HG03064 (cell line): ENCODE results near the gene RPS25.
A peak's percentile ranks its signal among the peaks of the same experiment; 100 is the strongest.
"Not testable (repeated sequence)": the region's sequence is repeated elsewhere in the genome, so short reads cannot be mapped to it uniquely, and the experiment has no call there.

Experiments
- ATAC-seq: cut with Tn5 transposase; IDR thresholded peaks from one replicate; pipeline ENCODE4 v1.9.1; 2021; ENCODE audit warnings: low read depth; ENCODE audit not compliant: unreplicated experiment

Gene RPS25

DNA sequence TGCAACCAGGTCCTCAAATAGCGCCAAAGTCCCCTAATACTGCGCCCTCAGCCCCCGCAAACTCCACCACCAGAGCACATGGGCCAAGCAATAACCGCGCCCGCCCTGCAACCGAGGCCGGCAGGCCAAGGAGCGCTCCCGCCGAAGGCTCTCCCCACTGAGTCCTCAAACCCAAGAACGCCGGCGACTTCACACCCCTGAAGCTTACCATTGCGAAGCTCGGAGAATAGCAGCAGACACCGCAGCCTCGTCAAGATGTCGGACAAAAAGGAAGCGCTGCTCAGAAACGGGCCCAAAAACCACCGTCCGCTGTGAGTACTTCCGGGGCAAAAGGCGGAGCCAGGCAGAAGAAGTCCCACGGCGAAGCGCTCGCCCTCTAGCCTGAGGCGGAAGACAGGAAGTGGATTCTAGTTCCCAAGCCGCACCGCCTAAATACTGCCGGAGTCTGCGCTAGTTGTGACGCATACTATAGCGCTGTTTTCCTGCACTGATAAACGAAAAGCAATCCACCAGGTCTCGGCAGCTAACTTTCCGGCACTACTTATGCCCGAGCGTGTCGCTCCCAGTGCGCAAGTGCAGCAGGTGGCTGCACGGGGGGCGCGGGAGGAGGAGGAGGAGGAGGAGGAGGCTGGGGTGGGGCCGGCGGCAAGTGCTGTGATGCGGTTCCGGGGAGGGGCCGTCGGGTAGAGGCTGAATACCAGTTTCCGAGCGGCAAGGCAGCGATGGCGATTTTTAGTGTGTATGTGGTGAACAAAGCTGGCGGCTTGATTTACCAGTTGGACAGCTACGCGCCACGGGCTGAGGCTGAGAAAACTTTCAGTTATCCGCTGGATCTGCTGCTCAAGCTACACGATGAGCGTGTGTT is at the start of gene RPS25, which contains the start of gene TRAPPC4:
Gene RPS25, minus strand, starts transcription at position 270 of the 865 bp plus-strand sequence. Its CDS starts 59 bp downstream, at position 211.
Gene TRAPPC4, plus strand, starts transcription at position 693 of the 865 bp plus-strand sequence. Its CDS starts 30 bp downstream, at position 723.
- ATAC-seq = peak; percentile 81

DNA sequence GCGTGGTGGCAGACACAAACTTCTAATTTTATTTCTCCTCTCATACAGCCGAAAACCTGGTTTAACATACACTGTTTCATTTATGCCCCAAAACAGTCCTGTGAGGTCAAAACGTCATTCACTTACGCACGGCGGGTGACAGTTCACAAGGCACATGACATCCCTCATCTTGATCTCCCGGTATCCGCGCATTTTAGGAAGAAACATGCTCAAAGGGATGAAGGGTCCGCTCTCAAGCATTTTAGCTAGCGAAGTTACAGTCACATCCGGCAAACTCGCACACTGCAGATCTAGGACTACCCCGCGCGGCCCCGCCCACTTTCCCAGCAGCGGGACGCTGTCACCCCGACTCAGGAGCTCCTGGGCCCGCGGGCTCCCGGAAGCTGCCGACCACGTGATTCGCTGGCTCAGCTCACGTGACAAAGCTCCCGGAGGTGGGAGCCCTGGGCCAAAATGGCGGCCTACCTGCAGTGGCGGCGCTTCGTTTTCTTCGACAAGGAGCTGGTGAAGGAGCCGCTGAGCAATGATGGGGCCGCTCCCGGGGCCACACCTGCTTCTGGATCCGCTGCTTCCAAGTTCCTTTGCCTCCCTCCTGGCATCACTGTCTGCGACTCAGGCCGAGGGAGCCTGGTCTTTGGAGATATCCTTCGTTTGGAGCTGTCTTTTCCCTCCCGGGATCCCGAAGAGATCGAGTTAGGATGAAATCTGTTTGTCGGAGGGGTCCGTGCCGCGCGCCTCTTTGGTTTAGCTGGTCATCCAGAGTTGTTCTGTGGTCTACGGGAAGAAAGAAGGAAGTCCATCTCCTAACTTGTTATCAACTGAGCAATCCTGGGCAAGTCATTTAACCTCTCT is 49.5 kb upstream of the RPS25 start, which contains the start of gene VPS11:
Gene VPS11, plus strand, starts transcription at position 448 of the 852 bp plus-strand sequence. Its CDS starts 6 bp downstream, at position 454.
- peak; percentile 80 for ATAC-seq

DNA sequence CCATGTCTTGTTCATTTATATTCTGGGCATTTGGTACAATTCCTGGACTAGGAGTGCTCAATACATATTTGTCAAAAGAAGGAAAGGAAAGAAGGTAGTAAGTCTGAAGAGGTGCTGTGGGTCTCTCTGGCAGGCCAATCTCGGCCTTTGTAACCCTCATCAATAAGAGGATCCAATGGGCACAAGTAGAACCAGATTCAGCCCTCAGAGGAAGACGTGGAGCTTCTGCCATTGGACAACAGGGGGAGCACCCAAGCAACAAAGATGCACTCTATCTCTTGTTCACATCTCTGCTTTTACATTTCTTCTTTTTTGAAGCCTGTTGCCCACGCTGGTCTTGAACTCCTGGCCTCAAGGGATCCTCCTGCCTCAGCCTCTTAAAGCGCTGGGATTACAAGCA is 47.2 kb upstream of the RPS25 start:
- ATAC-seq = no peak

DNA sequence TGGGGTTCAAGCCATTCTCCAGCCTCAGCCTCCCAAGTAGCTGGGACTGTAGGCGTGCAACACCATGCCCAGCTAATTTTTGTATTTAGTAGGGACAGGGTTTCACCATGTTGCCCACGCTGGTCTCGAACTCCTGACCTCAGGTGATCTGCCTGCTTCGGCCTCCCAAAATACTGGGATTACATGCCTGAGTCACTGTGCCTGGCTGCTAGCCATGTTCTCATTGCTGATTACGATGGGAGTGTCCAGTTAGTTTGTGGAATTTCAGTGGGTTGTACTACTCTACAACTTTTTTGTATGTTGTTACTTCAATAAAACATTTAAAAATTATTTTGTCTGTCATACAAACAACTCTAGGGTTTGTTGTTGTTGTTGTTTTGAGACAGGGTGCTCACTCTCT is 44.6 kb upstream of the RPS25 start:
- no peak for ATAC-seq

DNA sequence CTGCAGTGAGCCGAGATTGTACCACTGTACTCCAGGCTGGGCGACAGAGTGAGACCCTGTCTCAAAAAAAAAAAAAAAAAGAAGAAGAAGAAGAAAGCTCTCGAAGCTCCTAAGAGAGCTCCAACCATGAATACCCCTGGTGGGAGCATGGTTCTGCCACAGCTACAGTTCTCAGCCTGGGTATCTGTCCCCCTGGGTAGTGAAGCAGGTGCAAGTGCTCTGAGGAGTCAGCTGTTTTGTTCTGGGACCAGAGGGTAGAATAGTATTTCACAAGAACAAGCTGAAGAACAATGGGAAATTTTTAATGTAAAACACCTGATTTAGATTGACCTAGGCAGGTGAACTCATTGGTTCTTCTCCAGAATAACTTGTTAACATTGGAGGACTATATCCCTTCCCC is 43.1 kb upstream of the RPS25 start:
- no peak for ATAC-seq

DNA sequence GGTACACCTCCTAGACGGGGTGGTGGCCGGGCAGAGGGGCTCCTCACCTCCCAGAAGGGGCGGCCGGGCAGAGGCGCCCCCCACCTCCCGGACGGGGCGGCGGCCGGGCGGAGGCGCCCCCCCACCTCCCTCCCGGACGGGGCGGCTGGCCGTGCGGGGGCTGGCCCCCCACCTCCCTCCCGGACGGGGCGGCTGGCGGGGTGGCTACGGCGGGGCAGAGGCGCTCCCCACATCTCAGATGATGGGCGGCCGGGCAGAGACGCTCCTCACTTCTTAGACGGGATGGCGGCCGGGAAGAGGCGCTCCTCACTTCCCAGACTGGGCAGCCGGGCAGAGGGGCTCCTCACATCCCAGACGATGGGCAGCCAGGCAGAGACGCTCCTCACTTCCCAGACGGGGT is 41.0 kb upstream of the RPS25 start:
- ATAC-seq = not testable (repeated sequence)

DNA sequence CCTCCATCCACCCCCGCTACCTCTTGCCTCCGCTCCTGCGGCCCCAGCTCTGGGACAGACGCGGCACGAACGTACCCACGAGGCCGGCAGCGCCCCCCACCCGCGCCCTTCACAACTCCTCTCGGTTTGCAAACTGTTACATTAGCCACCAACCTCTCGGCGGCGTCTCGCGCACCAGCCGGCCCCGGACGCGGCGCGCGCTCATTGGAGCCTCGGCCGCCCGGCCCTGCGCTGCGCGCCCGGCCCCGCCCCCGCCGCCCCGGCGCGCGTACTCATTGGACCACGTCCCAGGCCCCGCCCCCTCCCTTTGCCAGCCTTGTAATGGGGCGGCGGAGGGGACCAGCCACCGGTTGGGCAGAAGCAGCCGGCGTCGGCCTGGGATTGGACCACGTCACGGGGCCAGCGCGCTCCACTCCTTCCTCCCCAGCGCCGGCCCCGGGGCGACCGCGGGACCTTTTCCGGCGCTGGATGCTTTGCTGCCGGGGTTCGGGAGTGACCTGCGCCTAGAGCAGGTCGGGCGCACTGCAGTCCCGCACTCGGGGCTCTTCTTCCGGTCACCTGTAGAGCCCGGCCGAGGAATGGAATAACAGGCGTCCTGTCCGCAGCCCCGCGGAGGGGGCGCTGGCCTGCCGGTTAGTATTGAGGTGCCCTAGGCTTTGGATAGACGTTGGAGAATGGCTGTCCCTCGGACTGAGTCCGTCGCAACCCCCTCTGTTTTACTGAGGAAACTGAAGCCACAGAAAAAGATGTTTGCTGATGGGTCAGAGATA is 39.0 kb upstream of the RPS25 start, which contains the start of gene HYOU1:
Gene HYOU1, minus strand, starts transcription at position 206 of the 770 bp plus-strand sequence. CDS start 1,045 bp downstream, outside the sequence.
- peak; percentile 90 for ATAC-seq

DNA sequence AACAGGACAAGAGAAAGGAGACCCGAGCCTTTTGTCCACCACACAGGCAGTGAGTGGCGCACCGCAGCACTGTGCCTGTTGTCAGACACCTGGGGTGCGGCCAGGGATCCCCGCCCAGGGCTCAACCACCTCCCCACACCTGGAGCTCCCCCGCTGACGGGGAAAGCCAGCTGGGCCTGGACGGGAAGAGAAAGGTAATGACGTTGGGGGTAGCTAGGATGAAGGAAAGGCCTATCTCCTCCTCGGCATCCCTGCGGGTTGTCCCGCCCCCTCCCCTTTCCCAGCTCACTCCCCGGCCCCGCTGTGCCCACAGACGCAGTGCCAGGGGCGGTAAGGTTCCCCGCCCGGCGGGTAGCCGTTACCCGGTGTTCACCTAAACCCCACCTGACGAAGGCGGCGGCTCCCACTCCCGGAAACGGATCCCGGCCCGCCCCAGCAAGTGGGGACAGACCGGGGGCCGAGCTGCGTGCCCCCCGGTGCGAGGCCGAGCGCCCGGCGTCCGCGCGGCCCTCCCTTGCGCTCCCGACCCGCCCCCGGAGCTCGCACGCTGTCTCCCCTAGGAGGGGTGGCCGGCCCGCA is 38.4 kb upstream of the RPS25 start:
- peak; percentile 11 for ATAC-seq

DNA sequence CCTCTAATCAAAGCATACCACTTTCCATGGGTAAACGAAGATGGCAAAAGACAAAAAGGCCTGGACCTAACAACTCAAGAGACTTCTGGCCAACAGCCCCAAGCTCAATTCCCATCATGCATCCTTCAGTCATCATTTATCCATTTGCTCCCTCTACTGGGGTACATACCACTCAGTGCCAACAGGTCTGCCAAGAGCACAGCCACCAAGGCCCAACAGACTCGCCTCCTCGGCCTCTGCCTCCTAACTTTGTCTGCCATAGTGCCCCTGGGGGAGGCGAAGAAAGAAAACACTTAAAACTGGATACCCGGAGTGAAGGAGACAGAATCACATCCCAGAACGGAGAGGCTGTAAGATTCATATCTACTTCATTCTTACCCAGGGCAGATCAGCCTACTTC is 37.8 kb upstream of the RPS25 start:
- ATAC-seq = no peak

DNA sequence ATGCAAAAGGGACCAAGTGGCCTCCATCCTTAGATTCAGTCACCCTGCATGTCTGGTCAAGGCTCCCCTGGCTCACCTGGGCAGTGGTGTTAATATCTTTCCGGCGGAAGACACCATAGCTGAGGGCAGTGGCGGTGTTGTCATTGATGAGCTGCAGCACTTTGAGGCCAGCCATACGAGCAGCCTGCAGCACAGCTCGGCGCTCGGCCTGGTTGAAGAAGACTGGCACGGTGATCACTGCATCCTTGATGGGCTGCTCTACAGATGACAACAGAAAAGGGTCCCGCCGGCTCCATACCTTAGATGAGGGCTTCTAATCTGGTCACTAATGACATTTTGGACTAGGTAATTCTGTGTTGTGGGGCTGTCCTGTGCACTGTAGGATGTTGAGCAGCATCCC is 36.3 kb upstream of the RPS25 start:
- ATAC-seq = no peak

DNA sequence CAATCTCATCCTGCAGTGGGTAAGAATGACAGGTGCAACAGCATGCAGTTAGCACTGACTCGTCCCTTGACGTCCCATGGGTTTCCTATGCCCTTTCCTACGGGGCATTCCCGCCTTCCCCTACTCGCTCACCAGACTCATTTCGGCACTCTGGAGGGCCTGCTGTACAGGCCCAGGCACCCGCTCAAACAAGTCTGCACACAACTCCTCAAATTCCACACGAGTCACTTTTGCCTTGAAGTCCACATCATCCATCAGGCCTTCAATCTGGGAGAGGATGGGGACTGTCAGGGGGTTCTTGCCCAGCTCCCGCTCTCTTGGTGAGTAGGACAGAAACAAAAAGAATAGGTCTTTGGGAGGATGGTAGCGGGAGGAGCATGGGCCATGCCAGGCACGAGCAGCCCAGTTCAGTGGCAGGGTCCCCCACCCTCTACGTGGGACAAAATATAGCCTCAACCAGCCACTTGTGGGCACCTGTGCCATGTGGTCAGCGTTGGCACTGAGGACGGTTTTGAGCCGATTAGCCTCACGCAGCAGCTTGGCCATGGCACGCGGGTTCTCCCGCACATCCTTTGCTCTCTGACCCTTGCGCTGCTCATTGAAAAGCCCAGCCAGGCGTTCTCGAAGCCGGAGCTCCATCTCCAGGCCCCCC is 34.1 kb upstream of the RPS25 start:
- no peak for ATAC-seq

DNA sequence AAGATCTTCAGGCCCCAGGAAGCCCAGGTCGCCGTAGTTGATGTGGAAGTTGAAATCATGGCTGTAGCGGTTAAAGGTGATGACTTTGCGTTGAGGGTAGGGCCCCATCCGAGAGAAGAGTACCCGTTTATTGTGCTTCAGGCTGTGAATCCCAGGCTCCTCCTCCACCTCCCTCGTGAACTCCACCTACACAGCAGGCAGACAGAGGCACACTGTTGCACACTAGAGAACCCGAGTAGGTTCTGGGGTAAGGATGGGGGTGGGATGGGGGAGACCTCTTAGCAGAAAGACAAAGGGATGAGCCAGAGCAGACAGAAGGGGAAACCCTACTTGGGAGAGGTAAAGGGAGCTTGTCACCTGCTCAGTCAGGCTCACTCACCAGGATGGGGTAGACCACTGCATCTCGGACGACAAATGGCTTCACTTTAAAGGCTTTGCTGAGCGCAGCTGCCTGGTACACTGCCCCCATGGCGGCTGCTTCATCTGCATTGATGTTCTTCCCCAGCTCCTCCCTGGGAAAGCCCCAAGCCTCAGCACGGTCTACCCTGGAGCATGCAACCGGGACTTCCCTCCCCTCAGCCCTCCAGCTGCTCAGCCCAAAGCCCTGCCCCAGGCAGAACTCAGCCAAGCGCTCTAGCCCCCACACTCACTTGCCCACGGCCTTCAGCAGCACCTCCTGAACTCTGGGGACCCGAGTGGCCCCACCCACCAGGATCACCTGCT is 33.5 kb upstream of the RPS25 start:
- ATAC-seq = no peak

DNA sequence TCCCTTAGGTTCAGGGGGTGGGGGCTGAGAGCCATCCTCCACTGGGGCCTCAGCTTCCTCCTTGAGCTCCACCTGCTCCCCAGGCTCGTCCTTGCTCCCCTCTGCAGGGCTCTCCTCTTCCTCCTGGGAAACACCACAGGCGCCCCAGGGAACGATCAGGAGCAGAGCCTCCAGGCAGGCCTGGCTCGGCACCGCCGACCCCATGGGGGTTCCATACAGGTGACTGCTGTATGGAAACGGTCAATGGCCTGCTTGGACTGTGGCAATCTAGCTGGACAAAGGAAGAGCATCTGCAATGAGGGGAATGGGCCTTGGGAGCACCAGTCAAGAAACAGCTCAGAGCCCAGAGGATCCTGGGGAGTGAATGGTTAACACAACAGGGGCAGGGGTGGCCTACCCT is 30.9 kb upstream of the RPS25 start:
- no peak for ATAC-seq

DNA sequence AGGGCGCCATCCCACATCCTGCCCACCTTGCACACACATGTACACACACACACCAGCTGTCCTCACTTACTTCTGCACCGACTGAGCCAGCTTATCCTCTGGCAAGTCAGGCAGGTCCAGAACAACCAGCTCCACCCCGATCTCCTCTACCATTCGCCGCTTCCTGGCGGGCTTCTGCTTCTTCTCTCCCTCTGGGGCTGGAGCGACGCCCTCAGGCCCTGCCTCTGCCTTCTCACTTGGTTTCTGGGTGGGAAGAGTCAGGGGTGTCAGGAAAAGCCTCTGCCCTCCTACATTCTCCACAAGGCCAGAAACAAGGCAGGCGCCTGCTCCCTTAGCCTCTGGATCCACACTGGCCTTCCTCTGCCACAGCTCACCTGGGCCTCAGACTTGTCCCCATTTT is 30.5 kb upstream of the RPS25 start:
- no peak for ATAC-seq

DNA sequence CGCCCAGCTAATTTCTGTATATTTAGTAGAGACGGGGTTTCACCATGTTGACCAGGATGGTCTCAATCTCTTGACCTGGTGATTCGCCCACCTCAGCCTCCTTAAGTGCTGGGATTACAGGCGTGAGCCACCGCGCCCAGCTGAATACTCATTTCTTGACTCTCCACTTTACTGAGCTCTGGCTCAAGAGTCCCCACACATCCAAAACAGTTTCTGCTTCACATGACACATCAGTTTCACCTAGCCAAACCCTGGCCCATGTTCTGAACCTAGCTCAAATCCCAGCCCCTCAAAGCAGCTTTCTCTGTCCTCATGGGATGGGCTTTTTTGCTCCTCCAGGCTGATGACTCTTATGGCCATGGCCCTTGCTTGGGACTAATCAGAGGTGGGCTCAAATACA is 29.1 kb upstream of the RPS25 start:
- ATAC-seq = no peak

DNA sequence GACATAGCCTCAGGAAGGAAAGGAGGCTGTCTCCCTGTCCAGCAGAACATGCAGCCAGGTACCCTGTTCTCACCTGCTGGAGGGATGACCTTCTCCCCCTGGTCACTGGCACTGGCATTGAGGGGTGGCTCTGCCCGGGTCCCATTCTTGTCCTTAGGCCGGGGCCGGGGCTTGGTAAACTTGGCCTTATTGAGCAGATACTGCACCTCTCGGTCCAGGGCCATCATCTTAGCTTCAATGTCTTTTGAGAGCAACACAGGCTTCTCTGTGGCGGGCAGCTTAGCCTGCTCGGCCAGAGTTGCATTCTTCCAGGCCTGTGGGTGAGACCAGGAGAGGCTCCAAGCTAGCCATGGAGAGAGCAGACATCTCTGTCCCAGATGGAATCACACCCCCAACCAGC is 28.3 kb upstream of the RPS25 start:
- ATAC-seq = no peak

DNA sequence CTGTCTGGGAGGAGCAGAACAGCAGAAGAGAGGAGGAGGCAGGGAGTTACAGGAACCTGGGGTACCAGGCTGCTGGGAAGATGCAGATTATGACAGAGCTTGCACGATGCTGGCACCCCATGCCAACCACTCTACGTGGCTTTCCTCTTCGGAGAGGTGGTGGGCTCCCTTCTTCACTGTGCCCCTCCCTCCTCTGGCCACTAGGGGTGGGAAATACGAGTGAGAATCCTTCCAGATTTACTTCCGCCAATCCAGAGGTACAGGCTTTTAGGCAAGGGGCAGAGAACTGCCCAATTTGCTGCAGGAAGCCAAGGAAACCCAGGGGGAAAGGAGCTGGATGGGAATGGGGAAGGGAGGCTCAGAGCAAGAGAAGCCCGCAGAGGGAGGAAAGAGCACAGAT is 26.6 kb upstream of the RPS25 start:
- no peak for ATAC-seq

DNA sequence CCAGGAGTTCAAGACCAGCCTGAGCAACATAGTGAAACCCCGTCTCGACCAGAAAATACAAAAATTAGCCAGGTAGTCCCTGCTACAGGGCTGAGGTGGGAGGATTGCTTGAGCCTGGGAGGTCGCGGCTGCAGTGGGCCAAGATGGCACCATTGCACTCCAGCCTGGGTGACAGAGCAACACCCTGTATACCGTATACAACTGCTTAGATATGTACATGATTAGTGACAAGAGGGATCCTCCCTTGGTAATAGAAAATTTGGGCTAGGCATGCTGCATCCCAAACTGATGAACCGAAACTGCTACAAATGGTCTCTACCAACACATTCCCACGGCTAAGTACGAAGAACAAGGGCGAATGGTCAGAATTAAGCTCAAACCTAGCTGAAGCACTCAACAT is 24.8 kb upstream of the RPS25 start:
- no peak for ATAC-seq
